Measurements from ENCODE around the gene KPRP.

GRCh38 chr1:152761609-152762213, 3.9 kb downstream of the KPRP start:
- no peak for TF ChIP-seq EZH2 (IDR thresholded peaks at IDR 0.05; ENCODE audit: insufficient read depth, poor library complexity, severe bottlenecking)
- TF ChIP-seq EZH2phosphoT487 (IDR thresholded peaks at IDR 0.05; ENCODE audit: insufficient read depth, low read depth) = no peak
